B cell (primary cell): ENCODE data around the gene ITPR1. TPM values are rescaled to one million over a fixed set of nuclear protein-coding genes. Genes with fewer than 3 reads are reported as not detected.

Source experiments
- ATAC-seq: fragments of 200-7000 bp; cut with Tn5 transposase; one replicate; pipeline ENCODE4 v1.10.0; 2021; ENCODE audit warnings: low read depth, mild to moderate bottlenecking, moderate number of reproducible peaks, moderate library complexity
- CTCF ChIA-PET: fragments of 350-600 bp; sonication (Branson Sonifier 250); formaldehyde crosslinking; loops from one replicate; lab custom pipeline; 2021; ENCODE audit warnings: antibody characterized with exemption, inconsistent platforms; lab: Charles Lee
- POLR2A ChIA-PET: fragments of 350-600 bp; sonication (Branson Sonifier 250); formaldehyde crosslinking; loops from one replicate; lab custom pipeline; 2021; ENCODE audit warnings: antibody characterized with exemption; lab: Charles Lee
- DNase-seq: peaks from one replicate; pipeline ENCODE4 v3.0.0; 2013
- H2AFZ ChIP-seq: 2 replicates; pipeline ENCODE4 v1.6.1; 2012; ENCODE audit warnings: mild to moderate bottlenecking, low read depth, low read length; ENCODE audit not compliant: insufficient read depth, poor library complexity, severe bottlenecking
- H3K27ac ChIP-seq, 2 donors: 1 replicate in 1 of 2; 2 replicates in 1 of 2; pipeline ENCODE4 v1.5.1; 2012 to 2013; ENCODE audit warnings: low read length in 2 of 2, mild to moderate bottlenecking in 2 of 2, moderate library complexity in 1 of 2
- H3K27me3 ChIP-seq, 4 experiments: fragments of 200-600 bp in 1 of 4; sonication (generic) in 1 of 4; replicated peaks in 1 of 4; 1 replicate in 2 of 4; 2 replicates in 2 of 4; pipeline versions ENCODE4 v1.6.1 to v1.7.0; 2013 to 2016; ENCODE audit warnings: low read length in 3 of 4, mild to moderate bottlenecking in 2 of 4, mixed read lengths in 1 of 4, moderate library complexity in 1 of 4; ENCODE audit not compliant: insufficient read depth in 4 of 4, control insufficient read depth in 3 of 4; ENCODE audit errors: control extremely low read depth in 1 of 4
- H3K36me3 ChIP-seq, 2 experiments: replicated peaks in 1 of 2; 1 replicate in 1 of 2; 2 replicates in 1 of 2; pipeline versions ENCODE4 v1.6.1 to v1.7.1; 2013; ENCODE audit warnings: low read length in 1 of 2; ENCODE audit not compliant: insufficient read depth in 2 of 2, control insufficient read depth in 1 of 2; ENCODE audit errors: control extremely low read depth in 1 of 2, extremely low read depth in 1 of 2
- H3K4me1 ChIP-seq, 2 donors: fragments of 200-600 bp in 1 of 2; sonication (generic) in 1 of 2; 1 replicate in 1 of 2; 2 replicates in 1 of 2; pipeline versions ENCODE4 v1.5.1 to v1.6.1; 2013 to 2017; ENCODE audit warnings: low read length in 2 of 2; ENCODE audit not compliant: control insufficient read depth in 2 of 2, insufficient read depth in 2 of 2
- H3K4me2 ChIP-seq: replicated peaks from 2 replicates; pipeline ENCODE3; 2012; ENCODE audit warnings: mild to moderate bottlenecking, low read depth, low read length; ENCODE audit not compliant: poor library complexity, severe bottlenecking
- H3K4me3 ChIP-seq, 5 experiments: fragments of 200-600 bp in 1 of 5; sonication (generic) in 1 of 5; 1 replicate in 3 of 5; 2 replicates in 2 of 5; pipeline versions ENCODE4 v1.5.1 to v1.7.0; 2011 to 2016; ENCODE audit warnings: low read length in 4 of 5, mild to moderate bottlenecking in 4 of 5, low read depth in 2 of 5, control low read depth in 1 of 5, moderate library complexity in 1 of 5; ENCODE audit not compliant: insufficient read depth in 1 of 5; ENCODE audit errors: control extremely low read depth in 1 of 5, extremely low read depth in 1 of 5
- H3K79me2 ChIP-seq: fragments of 200-600 bp; sonication (generic); one replicate; pipeline ENCODE4 v1.6.0; 2016; ENCODE audit warnings: low read length; ENCODE audit not compliant: control insufficient read depth, insufficient read depth
- H3K9ac ChIP-seq: fragments of 200-600 bp; sonication (generic); 2 replicates; pipeline ENCODE4 v1.6.1; 2017; ENCODE audit warnings: mild to moderate bottlenecking, low read length, moderate library complexity
- H3K9me3 ChIP-seq, 3 donors: one replicate each; pipeline versions ENCODE4 v1.6.1 to v1.7.1; 2013; ENCODE audit warnings: low read length in 2 of 3; ENCODE audit not compliant: control insufficient read depth in 2 of 3, insufficient read depth in 1 of 3; ENCODE audit errors: control extremely low read depth in 1 of 3
- H4K20me1 ChIP-seq: 2 replicates; pipeline ENCODE4 v1.6.0; 2012; ENCODE audit warnings: mild to moderate bottlenecking, low read length; ENCODE audit not compliant: insufficient read depth, control insufficient read depth, poor library complexity, severe bottlenecking
- H3K27ac Mint-ChIP-seq: one replicate; pipeline ENCODE4 v1.8.0; 2021; ENCODE audit warnings: mixed read lengths
- H3K27me3 Mint-ChIP-seq: one replicate; pipeline ENCODE4 v1.8.0; 2021; ENCODE audit warnings: mixed read lengths
- H3K4me1 Mint-ChIP-seq: one replicate; pipeline ENCODE4 v1.8.0; 2021; ENCODE audit warnings: mixed read lengths
- H3K4me3 Mint-ChIP-seq: one replicate; pipeline ENCODE4 v1.8.0; 2021; ENCODE audit warnings: mixed read lengths
- H3K9me3 Mint-ChIP-seq: one replicate; pipeline ENCODE4 v1.8.0; 2022; ENCODE audit warnings: mixed read lengths; ENCODE audit not compliant: insufficient read depth
- EZH2 ChIP-seq: IDR thresholded peaks from 2 replicates; pipeline ENCODE4 v1.6.1; 2012; ENCODE audit warnings: borderline replicate concordance, low read depth, mild to moderate bottlenecking, moderate library complexity, low read length; ENCODE audit not compliant: insufficient read depth, poor library complexity, severe bottlenecking
- WGBS: methylation state at CpG from one replicate; pipeline ENCODE4 v1.1.5; 2013; ENCODE audit warnings: missing lambda C conversion rate; ENCODE audit not compliant: insufficient coverage; 5-methylcytosine and 5-hydroxymethylcytosine counted together
- intact Hi-C: fragments of 100-400 bp; cut with micrococcal nuclease; formaldehyde crosslinking; loops from one replicate; pipeline ENCODE4 v1.10.0; 2022
- polyA plus RNA-seq: library from polyadenylated mRNA; depleted of rRNA; stranded (reverse); fragments of >200 nt; gene quantifications from 2 replicates; pipeline ENCODE4 v1.2.3, GENCODE V29; 2012
- total RNA-seq, 2 donors: library from RNA; stranded (reverse); fragments of 120-200 nt in 1 of 2; gene quantifications; 1 replicate in 1 of 2; 2 replicates in 1 of 2; pipeline versions ENCODE4 v1.2.3 to v1.2.4, GENCODE V29; 2013 to 2022
- TF ChIP-seq, protein P1 (sequence below): fragments of 200-600 bp; IDR thresholded peaks from one replicate; pipeline ENCODE4 v1.8.0; 2022; ENCODE audit warnings: antibody characterized with exemption, mild to moderate bottlenecking

The ITPR1 gene
- total and polyA plus RNA-seq, 2 donors (not counting 1 experiment from before 2014, with no cell fraction given) = 64.0 to 332 TPM

DNA sequence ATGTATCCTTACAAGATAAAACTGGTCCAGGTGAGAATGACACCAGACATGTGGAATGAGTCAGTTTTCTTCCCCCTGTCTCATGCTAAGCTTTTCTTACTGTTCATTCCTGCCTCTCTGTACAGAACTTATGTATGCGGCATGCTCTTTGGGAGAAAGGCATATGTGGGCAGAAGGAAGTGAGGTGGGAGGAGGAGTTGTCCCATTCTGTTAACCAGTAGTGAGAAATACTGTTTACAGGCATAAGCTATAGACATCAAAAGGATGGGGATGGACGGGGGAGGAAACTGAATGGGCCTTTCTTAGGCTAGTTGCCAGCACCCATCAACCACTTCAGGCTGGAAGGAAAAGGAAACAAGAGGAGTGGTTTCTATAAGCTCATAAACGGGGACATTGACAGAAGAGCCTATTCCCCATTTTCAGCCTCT is 342.5 kb downstream of the ITPR1 start:
- H3K4me2 ChIP-seq = no peak overlapping the region
- TF ChIP-seq, protein P1, sequence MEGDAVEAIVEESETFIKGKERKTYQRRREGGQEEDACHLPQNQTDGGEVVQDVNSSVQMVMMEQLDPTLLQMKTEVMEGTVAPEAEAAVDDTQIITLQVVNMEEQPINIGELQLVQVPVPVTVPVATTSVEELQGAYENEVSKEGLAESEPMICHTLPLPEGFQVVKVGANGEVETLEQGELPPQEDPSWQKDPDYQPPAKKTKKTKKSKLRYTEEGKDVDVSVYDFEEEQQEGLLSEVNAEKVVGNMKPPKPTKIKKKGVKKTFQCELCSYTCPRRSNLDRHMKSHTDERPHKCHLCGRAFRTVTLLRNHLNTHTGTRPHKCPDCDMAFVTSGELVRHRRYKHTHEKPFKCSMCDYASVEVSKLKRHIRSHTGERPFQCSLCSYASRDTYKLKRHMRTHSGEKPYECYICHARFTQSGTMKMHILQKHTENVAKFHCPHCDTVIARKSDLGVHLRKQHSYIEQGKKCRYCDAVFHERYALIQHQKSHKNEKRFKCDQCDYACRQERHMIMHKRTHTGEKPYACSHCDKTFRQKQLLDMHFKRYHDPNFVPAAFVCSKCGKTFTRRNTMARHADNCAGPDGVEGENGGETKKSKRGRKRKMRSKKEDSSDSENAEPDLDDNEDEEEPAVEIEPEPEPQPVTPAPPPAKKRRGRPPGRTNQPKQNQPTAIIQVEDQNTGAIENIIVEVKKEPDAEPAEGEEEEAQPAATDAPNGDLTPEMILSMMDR = no peak
- TF ChIP-seq EZH2 = no peak
- WGBS = 28% methylated on average over 2 of the region's 3 CpGs
- peaks cover 59% of the 10 kb centered on the region for H4K20me1 ChIP-seq
- intact Hi-C loops = no loop called here
- ChIA-PET CTCF (interaction anchor here (1.2 to 1.4 kb wide), 3 partner anchors 8 to 225 kb away, joined by 3 to 5 read pairs (median 5); no protein-coding TSS in a partner anchor), POLR2A (no interaction called here)
- H3K27ac ChIP-seq = no peak overlapping the region
- H3K4me3 ChIP-seq = no peak overlapping the region
- H3K27me3 Mint-ChIP-seq = no peaks in the 10 kb centered on the region
- no peaks in the 10 kb centered on the region for H3K9me3 Mint-ChIP-seq
- no peak overlapping the region for H3K9ac ChIP-seq
- no peak overlapping the region for H3K27ac Mint-ChIP-seq
- peaks cover 0 to 54% of the 10 kb centered on the region in 2 experiments for H3K36me3 ChIP-seq
- no peaks in the 10 kb centered on the region for H3K27me3 ChIP-seq
- H3K4me3 Mint-ChIP-seq = no peak overlapping the region
- H3K79me2 ChIP-seq = no peaks in the 10 kb centered on the region
- no peaks in the 10 kb centered on the region for H3K9me3 ChIP-seq
- H3K4me1 Mint-ChIP-seq = peaks cover 55% of the 10 kb centered on the region
- ATAC-seq = no peak
- H3K4me1 ChIP-seq = peaks cover 13 to 27% of the 10 kb centered on the region in 2 donors
- DNase-seq = no peak
- no peak overlapping the region for H2AFZ ChIP-seq

DNA sequence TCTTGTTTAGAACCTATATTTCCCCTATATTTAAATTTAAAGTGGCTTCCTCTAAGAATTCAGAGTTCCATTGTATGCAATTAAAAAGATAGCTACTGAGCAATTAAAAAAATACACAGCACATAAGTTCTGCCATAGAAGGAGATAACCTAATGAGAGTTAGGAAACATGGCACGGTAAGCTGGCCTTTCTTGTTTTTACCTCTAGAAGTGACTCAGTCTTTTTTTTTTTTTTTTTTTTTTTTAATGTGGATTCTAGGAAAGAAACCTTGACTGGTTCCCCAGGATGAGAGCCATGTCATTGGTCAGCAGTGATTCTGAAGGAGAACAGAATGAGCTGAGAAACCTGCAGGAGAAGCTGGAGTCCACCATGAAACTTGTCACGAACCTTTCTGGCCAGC is 343.4 kb downstream of the ITPR1 start:
- Histone ChIP-seq H3K9me3 (no peaks in the 10 kb centered on the region), H2AFZ (no peak overlapping the region), H3K9ac (no peak overlapping the region), H3K36me3 (peaks cover 6 to 60% of the 10 kb centered on the region in 2 experiments), H3K4me2 (no peak overlapping the region), H3K79me2 (no peaks in the 10 kb centered on the region), H3K27ac (no peak overlapping the region), H3K4me3 (no peak overlapping the region), H3K27me3 (no peaks in the 10 kb centered on the region), H4K20me1 (peaks cover 50% of the 10 kb centered on the region), H3K4me1 (peaks cover 4 to 18% of the 10 kb centered on the region in 2 donors)
- ChIA-PET POLR2A (no interaction called here), CTCF (interaction anchor here (0.7 kb wide), 1 partner anchor 218 kb away, joined by 3 read pairs; no protein-coding TSS in a partner anchor)
- Mint-ChIP-seq H3K4me3 (no peak overlapping the region), H3K9me3 (no peaks in the 10 kb centered on the region), H3K27ac (no peak overlapping the region), H3K27me3 (no peaks in the 10 kb centered on the region), H3K4me1 (peaks cover 46% of the 10 kb centered on the region)
- intact Hi-C loops = no loop called here
- 100% methylated on average over 1 of the region's 2 CpGs for WGBS
- DNase-seq (no peak), ATAC-seq (no peak)
- TF ChIP-seq, protein P1 = no peak
- TF ChIP-seq EZH2 = no peak
